Osteoblast (primary cell): ENCODE measurements around the gene CSF2RB. TPM values are rescaled to one million over a fixed set of nuclear protein-coding genes. Genes with fewer than 3 reads are reported as not detected.
"Not testable (repeated sequence)": the region's sequence is repeated elsewhere in the genome, so short reads cannot be mapped to it uniquely, and the experiment has no call there.

ENCODE experiments used
- DNase-seq: peaks from one replicate; pipeline ENCODE4 v3.0.0; 2011; ENCODE audit warnings: low spot score, mixed read lengths; ENCODE audit not compliant: insufficient read length; ENCODE audit errors: missing footprints
- H2AFZ ChIP-seq: 2 replicates; pipeline ENCODE4 v1.6.0; 2011; ENCODE audit warnings: mild to moderate bottlenecking, low read length
- H3K27ac ChIP-seq: 2 replicates; pipeline ENCODE4 v1.5.1; 2011; ENCODE audit warnings: mild to moderate bottlenecking, low read depth, low read length, moderate library complexity
- H3K27me3 ChIP-seq: 2 replicates; pipeline ENCODE4 v1.6.0; 2012; ENCODE audit warnings: mild to moderate bottlenecking, control low read depth, inconsistent platforms, low read length, moderate library complexity; ENCODE audit not compliant: insufficient read depth
- H3K36me3 ChIP-seq: 2 replicates; pipeline ENCODE4 v1.5.1; 2011; ENCODE audit warnings: mild to moderate bottlenecking, low read length, control low read depth, moderate library complexity; ENCODE audit not compliant: insufficient read depth
- H3K4me1 ChIP-seq: 2 replicates; pipeline ENCODE4 v1.5.1; 2011; ENCODE audit warnings: mild to moderate bottlenecking, low read length, control low read depth, moderate library complexity; ENCODE audit not compliant: insufficient read depth
- H3K4me2 ChIP-seq: 2 replicates; pipeline ENCODE4 v1.6.0; 2011; ENCODE audit warnings: mild to moderate bottlenecking, low read length; ENCODE audit not compliant: insufficient read depth
- H3K4me3 ChIP-seq: fragments of 200-600 bp; sonication (generic); 3 replicates; pipeline ENCODE4 v1.5.1; 2012; ENCODE audit warnings: mild to moderate bottlenecking, low read length, inconsistent platforms; ENCODE audit not compliant: insufficient read depth
- H3K79me2 ChIP-seq: 2 replicates; pipeline ENCODE4 v1.6.0; 2012; ENCODE audit warnings: mild to moderate bottlenecking, low read length, control low read depth, inconsistent platforms; ENCODE audit not compliant: insufficient read depth
- H3K9me3 ChIP-seq: 2 replicates; pipeline ENCODE4 v1.5.1; 2011; ENCODE audit warnings: low read depth, low read length, control low read depth
- H4K20me1 ChIP-seq: 2 replicates; pipeline ENCODE4 v1.6.0; 2012; ENCODE audit warnings: mild to moderate bottlenecking, low read length, control low read depth; ENCODE audit not compliant: insufficient read depth
- CTCF ChIP-seq: IDR thresholded peaks from 2 replicates; pipeline ENCODE4 v1.5.1; 2011; ENCODE audit warnings: mild to moderate bottlenecking, low read depth, low read length, moderate library complexity; ENCODE audit errors: extremely low read depth
- total RNA-seq: library from RNA; depleted of rRNA; stranded (reverse); fragments of >200 nt; gene quantifications from 2 replicates; pipeline ENCODE4 v1.2.3, GENCODE V29; 2012

Gene CSF2RB
- total RNA-seq, 1 donor = 1.1 TPM

- no peak for TF ChIP-seq CTCF
These were observed 74.8 kb downstream of the CSF2RB start for GRCh38 chr22:36988075-36988832.

GRCh38 chr22:36989012-36989411, 75.6 kb downstream of the CSF2RB start:
- DNase-seq, H4K20me1 ChIP-seq, H3K36me3 ChIP-seq, H3K27ac ChIP-seq, H3K4me1 ChIP-seq, H3K79me2 ChIP-seq, H3K4me2 ChIP-seq, H2AFZ ChIP-seq, H3K4me3 ChIP-seq, H3K9me3 ChIP-seq: not testable (repeated sequence)
- H3K27me3 ChIP-seq = peaks cover 22% of the 10 kb centered on the region

More at GRCh38 chr22:36988075-36988832, 74.8 kb downstream of the CSF2RB start:
- H3K79me2 ChIP-seq = no peaks in the 10 kb centered on the region
- H3K27ac ChIP-seq = no peak overlapping the region
- peaks cover 29% of the 10 kb centered on the region for H3K27me3 ChIP-seq
- no peak overlapping the region for H3K4me2 ChIP-seq
- peak; percentile 62 for DNase-seq
- H3K4me3 ChIP-seq = no peak overlapping the region
- H4K20me1 ChIP-seq = no peaks in the 10 kb centered on the region
- no peaks in the 10 kb centered on the region for H3K4me1 ChIP-seq
- no peaks in the 10 kb centered on the region for H3K36me3 ChIP-seq
- peaks cover 5% of the 10 kb centered on the region for H3K9me3 ChIP-seq
- H2AFZ ChIP-seq = no peak overlapping the region

Other genes starting within 250 kb of the CSF2RB start
- gene CACNG2, start 209.9 kb upstream of the CSF2RB start, total RNA-seq = not detected in 2 replicates
- 22.1 and 27.4 TPM in 2 replicates for gene IFT27, start 137.5 kb upstream of the CSF2RB start, total RNA-seq
- gene PVALB, start 96.6 kb upstream of the CSF2RB start, total RNA-seq = not detected in 2 replicates
- under 0.01 and 0.36 TPM in 2 replicates for gene NCF4, start 52.6 kb upstream of the CSF2RB start, total RNA-seq
- gene TST, start 105.8 kb downstream of the CSF2RB start, total RNA-seq = 53.6 and 63.3 TPM in 2 replicates
- gene MPST, start 106.1 kb downstream of the CSF2RB start, total RNA-seq = 82.5 and 91.6 TPM in 2 replicates
- gene KCTD17, start 138.1 kb downstream of the CSF2RB start, total RNA-seq = 22.7 and 25.0 TPM in 2 replicates
- not detected in 2 replicates for gene TMPRSS6, start 196.1 kb downstream of the CSF2RB start, total RNA-seq
- gene IL2RB, start 236.3 kb downstream of the CSF2RB start, total RNA-seq = 0.59 TPM in 1 of 2 replicates, not detected in the other